Measurements from ENCODE around the gene SPOP.
"Not testable (repeated sequence)": the region's sequence is repeated elsewhere in the genome, so short reads cannot be mapped to it uniquely, and the experiment has no call there.

- not testable (repeated sequence) for TF ChIP-seq CTCF, POLR2A (IDR thresholded peaks at IDR 0.05)
Observed at GRCh38 chr17:49568695-49569047, 109.2 kb downstream of the SPOP start.
